Daoy (cell line): ENCODE measurements around the gene TPCN1. TPM values are rescaled to one million over a fixed set of nuclear protein-coding genes. Genes with fewer than 3 reads are reported as not detected.

Experiments
- DNase-seq: peaks from one replicate; pipeline ENCODE4 v3.0.0-alpha.2; 2015; ENCODE audit warnings: low read depth
- total RNA-seq: library from RNA; depleted of rRNA; stranded (reverse); fragments of >200 nt; shearing (Covaris generic); gene quantifications from 2 replicates; pipeline ENCODE4 v1.2.3, GENCODE V29; 2014

The TPCN1 gene
- total RNA-seq, 1 experiment from 2014 or later: 10.4 TPM

DNA sequence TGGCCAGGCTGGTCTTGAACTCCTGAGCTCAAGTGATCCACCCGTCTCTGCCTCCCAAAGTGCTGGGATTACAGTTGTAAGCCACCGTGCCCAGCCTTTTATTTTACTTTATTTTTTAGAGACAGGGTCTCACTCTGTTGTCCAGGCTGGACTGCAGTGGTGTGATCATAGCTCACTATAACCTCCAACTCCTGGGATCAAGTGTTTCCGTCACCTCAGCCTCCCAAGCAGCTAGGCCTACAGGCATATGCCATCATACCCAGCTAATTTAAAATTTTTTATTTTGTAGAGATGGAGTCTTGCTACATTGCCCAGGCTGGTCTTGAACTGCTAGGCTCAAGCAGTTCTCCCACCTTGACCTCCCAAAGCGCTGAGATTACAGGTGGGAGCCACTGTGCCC is 3.7 kb downstream of the TPCN1 start:
- DNase-seq: no peak

- DNase-seq: no peak
Observed at GRCh38 chr12:113226696-113227568, 5.7 kb downstream of the TPCN1 start.

GRCh38 chr12:113227686-113228391 is 6.6 kb downstream of the TPCN1 start:
- DNase-seq: no peak

- DNase-seq: no peak
Observed at GRCh38 chr12:113228394-113229028, 7.2 kb downstream of the TPCN1 start.

- DNase-seq: no peak
Observed at GRCh38 chr12:113230315-113231234, 9.3 kb downstream of the TPCN1 start.

- DNase-seq: peak; percentile 78
Observed at GRCh38 chr12:113231235-113232088, 10.2 kb downstream of the TPCN1 start.

- DNase-seq: no peak
Observed at GRCh38 chr12:113232089-113232839, 11.0 kb downstream of the TPCN1 start.

DNA sequence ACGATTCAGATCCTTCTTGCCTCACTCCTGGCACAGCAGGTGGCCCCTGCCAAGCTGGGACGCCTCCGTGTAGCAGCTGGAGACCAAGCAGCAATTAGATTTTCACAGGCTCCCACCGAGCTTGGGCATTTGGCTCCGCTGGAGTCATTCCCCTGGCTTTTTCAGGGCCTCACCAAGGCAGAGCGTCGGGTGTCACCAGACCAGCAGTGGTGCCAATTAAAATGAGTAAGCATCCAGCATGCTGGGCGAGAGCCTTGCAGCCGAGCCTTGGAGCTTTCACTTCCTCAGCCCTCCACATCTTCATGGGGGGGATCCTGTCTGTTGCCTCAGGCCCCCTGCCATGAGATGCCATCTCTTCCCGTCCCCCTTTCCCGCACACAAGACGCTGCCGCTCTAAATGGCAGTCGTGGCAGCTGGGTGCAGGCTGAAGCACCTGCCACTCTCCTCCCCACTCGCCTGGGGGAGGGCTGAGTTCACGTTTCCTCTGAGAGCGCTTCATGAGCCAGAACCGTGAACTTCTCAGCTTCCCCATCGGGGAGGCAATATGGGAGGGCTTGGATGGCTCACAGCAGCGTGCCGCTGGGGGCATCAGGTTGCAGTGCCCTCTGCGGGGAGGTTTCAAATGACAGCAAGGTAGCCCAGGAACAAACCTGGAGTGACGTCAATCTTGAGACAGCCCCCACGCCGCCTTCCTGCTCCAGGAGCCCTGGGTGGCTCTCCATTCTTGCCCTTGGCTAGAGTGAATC is 11.7 kb downstream of the TPCN1 start:
- DNase-seq: peak; percentile 93

DNA sequence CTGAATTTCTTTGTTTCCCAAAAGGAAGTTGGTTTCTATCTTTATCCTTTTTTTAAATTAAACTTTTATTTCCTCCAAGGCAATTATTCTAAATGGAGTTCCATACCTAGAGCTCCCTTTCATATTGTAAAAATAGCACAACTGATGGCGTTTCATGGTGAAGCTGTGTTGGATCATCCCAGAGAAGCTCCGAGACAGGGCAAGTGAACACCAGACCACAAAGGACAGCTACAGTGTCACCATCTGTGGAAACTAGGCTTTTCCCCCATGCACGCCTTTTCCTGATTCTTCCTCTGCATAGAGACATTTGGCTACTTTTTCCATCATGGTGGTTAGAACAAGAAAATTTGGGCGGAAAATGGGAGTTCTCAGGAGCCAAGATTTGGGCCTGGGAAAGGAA is 12.7 kb downstream of the TPCN1 start:
- no peak for DNase-seq

- DNase-seq: no peak
Observed at GRCh38 chr12:113234483-113234882, 13.2 kb downstream of the TPCN1 start.

GRCh38 chr12:113235976-113236375 is 14.7 kb downstream of the TPCN1 start:
- DNase-seq: no peak

- DNase-seq: no peak
Observed at GRCh38 chr12:113236539-113237399, 15.5 kb downstream of the TPCN1 start.

DNA sequence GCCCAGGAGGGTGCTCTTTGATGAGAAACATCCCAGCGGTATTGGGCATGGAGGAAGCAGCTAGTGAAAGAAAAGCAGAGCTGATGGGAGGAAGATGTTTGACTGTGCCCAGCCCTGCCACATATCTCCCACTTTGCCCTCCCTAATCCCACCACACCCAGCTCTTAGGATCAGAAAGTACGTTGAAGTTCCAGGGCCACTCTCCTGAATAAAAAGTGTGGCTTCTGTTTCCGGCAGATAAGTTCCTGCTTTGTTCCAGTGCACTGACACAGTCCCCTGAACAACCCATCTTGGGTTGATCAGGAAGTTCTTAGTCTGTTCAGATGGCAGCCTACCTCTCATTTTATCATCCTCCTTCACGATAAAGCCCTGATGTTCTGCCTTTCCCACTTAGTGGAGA is 16.5 kb downstream of the TPCN1 start:
- no peak for DNase-seq

GRCh38 chr12:113238309-113238708 is 17.0 kb downstream of the TPCN1 start:
- no peak for DNase-seq

GRCh38 chr12:113239288-113239771 is 18.1 kb downstream of the TPCN1 start:
- peak; percentile 27 for DNase-seq

- DNase-seq: peak; percentile 27
Observed at GRCh38 chr12:113239811-113240331, 18.6 kb downstream of the TPCN1 start.

DNA sequence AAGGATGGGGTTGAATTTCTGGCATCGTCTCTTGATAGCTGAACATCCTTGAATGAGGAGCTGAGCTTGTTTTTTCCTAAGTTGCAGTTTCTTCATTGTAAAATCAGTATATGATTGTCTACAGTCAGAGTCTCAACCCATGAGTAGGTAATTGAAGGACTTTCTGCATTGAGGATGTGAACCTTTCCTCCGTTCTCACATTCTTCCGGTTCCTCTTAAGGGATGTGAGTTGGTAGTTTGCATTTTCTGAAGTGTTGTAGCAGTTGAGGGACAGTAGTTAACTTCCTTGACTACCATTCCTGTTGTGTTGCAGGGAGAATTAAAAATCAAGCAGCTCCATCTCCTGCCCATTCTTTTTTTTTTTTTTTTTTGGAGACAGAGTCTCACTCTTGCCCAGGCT is 19.1 kb downstream of the TPCN1 start:
- no peak for DNase-seq
